ENCODE data around the gene AP1M1.

Gene AP1M1

DNA sequence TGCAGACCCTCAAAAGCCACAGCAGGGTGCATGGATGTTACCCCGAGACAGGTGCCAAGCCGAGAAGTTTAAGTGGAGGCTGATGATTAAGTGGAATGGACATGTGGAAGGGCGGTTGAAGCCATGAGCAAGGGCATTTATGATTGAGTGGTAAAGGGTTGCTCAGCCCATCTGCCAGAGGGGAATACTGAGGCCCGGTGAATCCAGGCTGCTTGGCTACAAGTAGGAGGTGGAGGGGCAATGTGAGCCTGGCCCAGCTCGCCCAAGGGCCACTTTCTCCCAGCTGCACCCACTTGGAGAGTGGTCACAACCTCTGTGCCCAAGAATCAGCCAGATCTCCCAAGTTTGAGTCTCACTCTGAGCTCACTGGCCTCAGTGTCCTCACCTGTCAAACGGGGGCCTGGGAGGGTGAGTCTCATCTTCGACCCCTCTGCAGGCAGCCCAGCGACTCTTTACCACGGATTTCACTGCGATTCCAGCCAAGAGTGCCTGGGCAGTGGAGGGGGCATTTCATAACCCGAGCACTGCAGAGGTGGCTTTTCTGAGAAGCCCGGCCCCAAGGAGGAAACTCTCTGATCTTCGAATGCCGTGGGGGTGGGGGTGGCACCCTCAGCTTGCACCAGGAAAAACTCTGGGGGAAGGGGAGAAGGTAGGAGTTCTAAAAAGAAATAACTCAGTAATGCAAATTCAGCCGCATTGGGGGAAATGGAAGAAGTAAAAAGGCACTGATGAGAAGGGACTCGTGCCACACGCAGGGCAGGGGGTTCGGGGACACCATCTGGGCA, 64.1 kb downstream of the AP1M1 start:
- Histone ChIP-seq H3K36me3 (ENCODE audit: control insufficient read depth, low read depth, low read length) (no peaks in the 10 kb centered on the region), H3K4me1 (ENCODE audit: control insufficient read depth, low read depth, low read length) (no peaks in the 10 kb centered on the region), H3K27me3 (ENCODE audit: control insufficient read depth, insufficient read depth, low read length) (no peaks in the 10 kb centered on the region), H3K4me3 (ENCODE audit: low read length) (no peak overlapping the region), H3K9me3 (ENCODE audit: control insufficient read depth, low read depth, low read length) (no peaks in the 10 kb centered on the region), H3K27ac (ENCODE audit: low read length) (no peak overlapping the region), H3K9ac (ENCODE audit: low read length) (no peak overlapping the region)

DNA sequence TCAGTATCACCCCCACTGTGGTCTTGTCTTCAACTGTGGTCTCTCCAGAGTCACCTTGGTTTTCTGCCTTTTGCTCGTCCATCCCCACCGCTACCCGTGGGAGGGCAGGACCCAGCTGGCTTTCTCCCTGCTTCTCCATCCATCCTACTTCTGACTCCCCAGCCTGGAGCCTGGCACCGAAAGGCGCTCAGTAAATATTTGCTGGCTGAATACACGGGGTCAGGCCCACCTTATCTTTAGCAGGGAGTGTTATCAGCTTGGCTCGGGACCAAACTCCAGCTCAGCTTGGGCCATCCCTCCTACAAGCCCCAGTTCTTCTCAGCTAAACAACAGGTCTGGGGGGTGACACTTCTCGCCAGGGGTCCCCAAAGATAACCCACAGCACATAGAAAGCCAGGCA, 64.9 kb downstream of the AP1M1 start:
- no peaks in the 10 kb centered on the region for H3K36me3 ChIP-seq (ENCODE audit: control insufficient read depth, low read depth, low read length)
- H3K9ac ChIP-seq (ENCODE audit: low read length), result no peak overlapping the region
- H3K27me3 ChIP-seq (ENCODE audit: control insufficient read depth, insufficient read depth, low read length), result no peaks in the 10 kb centered on the region
- no peaks in the 10 kb centered on the region for H3K4me1 ChIP-seq (ENCODE audit: control insufficient read depth, low read depth, low read length)
- H3K4me3 ChIP-seq (ENCODE audit: low read length), result no peak overlapping the region
- no peaks in the 10 kb centered on the region for H3K9me3 ChIP-seq (ENCODE audit: control insufficient read depth, low read depth, low read length)
- no peak overlapping the region for H3K27ac ChIP-seq (ENCODE audit: low read length)

DNA sequence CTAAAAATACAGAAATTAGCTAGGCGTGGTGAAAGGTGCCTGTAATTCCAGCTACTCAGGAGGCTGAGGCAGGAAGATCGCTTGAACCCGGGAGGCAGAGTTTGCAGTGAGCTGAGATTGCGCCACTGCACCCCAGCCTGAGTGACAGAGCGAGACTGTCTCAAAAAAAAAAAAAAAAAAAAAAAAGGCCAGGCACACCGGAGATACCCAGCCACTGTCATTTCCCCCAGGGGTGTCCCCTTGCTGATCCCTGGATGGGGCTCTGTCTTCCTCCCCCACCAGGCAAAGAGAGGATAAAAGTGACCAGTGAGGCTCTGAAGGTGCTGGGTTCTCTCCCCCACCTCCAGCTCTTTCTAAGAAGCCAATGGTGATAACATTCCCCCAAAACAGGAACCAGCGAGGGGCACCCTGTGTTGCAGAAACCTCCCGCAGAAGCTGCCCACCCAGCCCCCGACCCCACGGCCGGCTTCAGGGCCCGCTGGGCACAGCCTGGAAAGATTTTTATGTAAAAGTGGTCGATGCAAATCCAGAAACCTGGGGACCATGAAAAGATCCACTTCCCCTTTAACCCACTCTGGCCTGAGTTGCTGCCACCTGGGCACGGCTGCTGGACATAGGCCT, 65.5 kb downstream of the AP1M1 start:
- Histone ChIP-seq H3K9me3 (ENCODE audit: control insufficient read depth, low read depth, low read length) (no peaks in the 10 kb centered on the region), H3K4me1 (ENCODE audit: control insufficient read depth, low read depth, low read length) (no peaks in the 10 kb centered on the region), H3K4me3 (ENCODE audit: low read length) (no peak overlapping the region), H3K27me3 (ENCODE audit: control insufficient read depth, insufficient read depth, low read length) (no peaks in the 10 kb centered on the region), H3K36me3 (ENCODE audit: control insufficient read depth, low read depth, low read length) (no peaks in the 10 kb centered on the region), H3K9ac (ENCODE audit: low read length) (no peak overlapping the region), H3K27ac (ENCODE audit: low read length) (no peak overlapping the region)

DNA sequence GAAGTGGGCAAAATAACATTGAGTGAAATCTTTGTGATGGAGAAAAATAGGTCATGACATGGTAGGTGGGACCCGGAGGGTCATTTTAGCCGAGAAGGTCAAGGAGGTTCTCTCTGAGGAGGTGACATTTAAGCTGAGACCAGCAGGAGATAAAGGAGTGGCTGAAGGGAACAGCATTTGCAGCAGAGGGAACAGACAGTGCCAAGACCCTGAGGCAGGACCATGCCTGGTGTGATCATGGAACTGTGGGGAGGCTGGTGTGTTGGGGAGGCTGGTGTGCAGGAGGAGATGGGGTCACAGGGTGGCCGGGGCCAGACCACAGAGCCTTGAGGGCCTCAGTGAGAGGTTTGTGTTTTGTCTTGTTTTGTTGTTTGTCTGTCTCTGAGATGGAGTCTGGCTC, 67.5 kb downstream of the AP1M1 start:
- Histone ChIP-seq H3K36me3 (ENCODE audit: control insufficient read depth, low read depth, low read length) (no peaks in the 10 kb centered on the region), H3K9me3 (ENCODE audit: control insufficient read depth, low read depth, low read length) (no peaks in the 10 kb centered on the region), H3K4me3 (ENCODE audit: low read length) (no peak overlapping the region), H3K27me3 (ENCODE audit: control insufficient read depth, insufficient read depth, low read length) (no peaks in the 10 kb centered on the region), H3K9ac (ENCODE audit: low read length) (no peak overlapping the region), H3K4me1 (ENCODE audit: control insufficient read depth, low read depth, low read length) (no peaks in the 10 kb centered on the region), H3K27ac (ENCODE audit: low read length) (no peak overlapping the region)

DNA sequence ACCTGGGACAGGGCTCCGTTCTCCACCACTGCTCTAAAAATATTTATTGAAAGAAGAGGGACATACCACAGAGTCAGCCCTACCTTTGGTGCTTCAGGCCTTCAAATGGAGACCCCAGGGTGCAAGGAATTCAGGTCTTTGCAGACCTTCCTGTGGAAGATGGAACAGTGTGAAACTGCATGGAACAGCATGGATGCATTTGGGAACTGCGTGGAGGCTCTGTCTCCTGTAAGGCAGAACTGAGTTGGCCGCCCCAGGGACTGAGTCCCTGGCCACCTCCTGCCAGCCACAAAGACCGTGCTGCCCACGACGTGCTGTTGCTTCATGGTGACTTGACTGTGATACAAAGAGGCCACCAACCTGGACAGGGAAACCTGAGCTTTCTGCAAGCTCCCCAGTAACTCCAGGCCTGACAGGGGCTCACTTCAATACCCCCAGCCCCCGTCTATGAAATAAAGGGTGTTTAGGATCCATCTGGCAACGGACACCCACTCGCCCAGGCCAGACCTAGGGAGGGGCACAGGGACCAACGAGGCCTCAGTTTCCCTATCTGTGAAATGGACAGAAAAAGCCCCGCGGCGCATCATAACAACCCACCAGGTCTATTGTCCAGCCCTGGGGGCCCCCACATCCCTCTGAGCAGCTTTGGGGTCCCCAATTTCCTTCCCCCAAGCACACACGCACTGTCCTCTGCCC, 68.3 kb downstream of the AP1M1 start:
- Histone ChIP-seq H3K4me1 (ENCODE audit: control insufficient read depth, low read depth, low read length) (no peaks in the 10 kb centered on the region), H3K36me3 (ENCODE audit: control insufficient read depth, low read depth, low read length) (no peaks in the 10 kb centered on the region), H3K27ac (ENCODE audit: low read length) (no peak overlapping the region), H3K9me3 (ENCODE audit: control insufficient read depth, low read depth, low read length) (no peaks in the 10 kb centered on the region), H3K27me3 (ENCODE audit: control insufficient read depth, insufficient read depth, low read length) (no peaks in the 10 kb centered on the region), H3K9ac (ENCODE audit: low read length) (no peak overlapping the region), H3K4me3 (ENCODE audit: low read length) (no peak overlapping the region)

DNA sequence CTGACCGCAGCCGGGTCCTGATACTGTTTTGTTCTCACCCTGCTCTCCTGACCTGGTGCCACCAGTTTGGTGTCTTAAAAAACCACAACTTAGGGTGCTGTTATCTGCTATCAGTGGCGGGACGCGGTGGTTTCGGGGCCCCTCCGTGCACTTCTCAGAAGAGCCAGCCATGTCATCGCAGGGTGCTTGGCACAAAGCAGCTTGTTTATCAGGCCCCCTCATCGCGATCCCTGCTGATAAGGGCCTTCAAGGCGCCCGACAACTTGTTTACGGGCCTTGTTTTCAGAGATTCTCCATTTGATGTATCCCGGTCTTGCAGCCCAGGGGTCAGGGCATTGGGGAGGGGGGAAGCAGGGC, 68.9 kb downstream of the AP1M1 start:
- Histone ChIP-seq H3K36me3 (ENCODE audit: control insufficient read depth, low read depth, low read length) (no peaks in the 10 kb centered on the region), H3K9ac (ENCODE audit: low read length) (no peak overlapping the region), H3K27me3 (ENCODE audit: control insufficient read depth, insufficient read depth, low read length) (no peaks in the 10 kb centered on the region), H3K4me3 (ENCODE audit: low read length) (no peak overlapping the region), H3K27ac (ENCODE audit: low read length) (no peak overlapping the region), H3K9me3 (ENCODE audit: control insufficient read depth, low read depth, low read length) (no peaks in the 10 kb centered on the region), H3K4me1 (ENCODE audit: control insufficient read depth, low read depth, low read length) (no peaks in the 10 kb centered on the region)

DNA sequence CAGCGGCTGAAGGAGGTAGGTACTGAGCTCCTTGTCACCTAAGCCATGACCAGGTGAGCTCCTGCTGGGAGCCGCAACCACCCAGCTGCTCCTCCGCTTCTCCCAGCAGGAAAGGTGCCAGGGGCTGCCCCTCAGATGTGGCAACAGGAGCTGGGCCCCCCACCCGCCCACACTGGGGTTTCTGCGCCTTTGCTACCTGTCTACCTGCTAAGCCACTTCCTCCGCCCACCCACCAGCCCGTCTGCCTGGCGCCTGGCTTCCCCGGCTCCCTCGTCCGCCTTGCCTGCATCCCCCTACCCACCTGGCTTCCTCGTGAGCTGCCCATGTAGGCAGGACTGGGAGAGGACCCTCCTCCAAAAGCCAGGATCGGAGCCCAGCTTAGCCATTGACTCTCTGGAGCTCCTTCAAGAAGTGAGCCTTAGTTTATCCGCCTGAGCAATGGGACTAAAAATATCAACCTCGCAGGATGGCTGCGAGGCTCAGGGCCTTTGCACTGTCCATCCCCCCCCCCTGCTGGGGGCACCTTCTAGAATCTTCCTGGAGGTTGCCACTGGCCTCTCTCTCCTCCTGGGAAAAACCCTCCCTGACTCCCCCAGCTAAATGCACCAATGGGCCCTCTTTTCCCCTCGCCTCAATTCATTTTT, 71.1 kb downstream of the AP1M1 start:
- no peaks in the 10 kb centered on the region for H3K4me1 ChIP-seq (ENCODE audit: control insufficient read depth, low read depth, low read length)
- H3K9me3 ChIP-seq (ENCODE audit: control insufficient read depth, low read depth, low read length), result no peaks in the 10 kb centered on the region
- H3K9ac ChIP-seq (ENCODE audit: low read length), result no peak overlapping the region
- H3K27ac ChIP-seq (ENCODE audit: low read length), result no peak overlapping the region
- no peaks in the 10 kb centered on the region for H3K36me3 ChIP-seq (ENCODE audit: control insufficient read depth, low read depth, low read length)
- H3K27me3 ChIP-seq (ENCODE audit: control insufficient read depth, insufficient read depth, low read length), result no peaks in the 10 kb centered on the region
- no peak overlapping the region for H3K4me3 ChIP-seq (ENCODE audit: low read length)

DNA sequence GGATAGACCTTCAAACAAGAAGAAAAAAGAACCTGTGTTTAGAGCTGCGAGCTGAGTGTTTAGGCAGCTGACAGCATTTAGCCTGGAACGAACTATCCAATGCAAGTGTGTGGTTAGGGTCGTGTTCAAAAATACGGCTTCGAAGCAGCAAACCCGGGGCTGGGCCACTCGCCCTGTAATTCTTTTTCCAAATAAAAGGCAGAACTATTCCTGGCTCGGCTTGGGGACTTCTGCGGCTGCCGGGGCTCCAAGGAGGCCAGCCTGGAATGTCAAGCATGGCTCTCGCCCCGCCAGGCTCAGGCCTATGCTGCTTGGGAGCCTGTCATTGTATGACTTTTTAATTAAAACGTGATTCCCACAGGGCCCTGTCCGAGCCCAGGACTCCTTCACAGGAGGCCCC, 75.2 kb downstream of the AP1M1 start:
- Histone ChIP-seq H3K9ac (ENCODE audit: low read length) (no peak overlapping the region), H3K4me1 (ENCODE audit: control insufficient read depth, low read depth, low read length) (no peaks in the 10 kb centered on the region), H3K27me3 (ENCODE audit: control insufficient read depth, insufficient read depth, low read length) (no peaks in the 10 kb centered on the region), H3K27ac (ENCODE audit: low read length) (no peak overlapping the region), H3K4me3 (ENCODE audit: low read length) (no peak overlapping the region), H3K36me3 (ENCODE audit: control insufficient read depth, low read depth, low read length) (no peaks in the 10 kb centered on the region), H3K9me3 (ENCODE audit: control insufficient read depth, low read depth, low read length) (no peaks in the 10 kb centered on the region)

DNA sequence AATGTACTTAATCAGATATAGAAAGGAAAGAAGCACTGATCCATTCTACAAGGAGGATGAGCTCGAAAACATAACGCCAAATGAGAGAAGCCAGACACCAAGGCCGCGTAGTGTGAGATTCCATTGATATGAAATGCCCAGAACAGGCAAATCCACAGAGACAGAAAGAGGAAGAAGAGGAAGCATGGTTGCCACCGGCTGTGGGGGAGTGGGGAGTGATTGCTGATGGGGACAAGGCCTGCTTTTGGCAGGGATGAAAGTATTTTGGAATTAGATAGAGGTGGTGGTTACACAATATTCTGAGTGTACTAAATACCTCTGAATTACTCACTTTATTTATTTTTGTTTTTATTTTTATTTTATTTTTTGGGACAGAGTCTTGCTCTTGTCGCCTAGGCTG, 76.7 kb downstream of the AP1M1 start:
- Histone ChIP-seq H3K4me1 (ENCODE audit: control insufficient read depth, low read depth, low read length) (no peaks in the 10 kb centered on the region), H3K27me3 (ENCODE audit: control insufficient read depth, insufficient read depth, low read length) (no peaks in the 10 kb centered on the region), H3K36me3 (ENCODE audit: control insufficient read depth, low read depth, low read length) (no peaks in the 10 kb centered on the region), H3K4me3 (ENCODE audit: low read length) (no peak overlapping the region), H3K27ac (ENCODE audit: low read length) (no peak overlapping the region), H3K9me3 (ENCODE audit: control insufficient read depth, low read depth, low read length) (no peaks in the 10 kb centered on the region), H3K9ac (ENCODE audit: low read length) (no peak overlapping the region)

DNA sequence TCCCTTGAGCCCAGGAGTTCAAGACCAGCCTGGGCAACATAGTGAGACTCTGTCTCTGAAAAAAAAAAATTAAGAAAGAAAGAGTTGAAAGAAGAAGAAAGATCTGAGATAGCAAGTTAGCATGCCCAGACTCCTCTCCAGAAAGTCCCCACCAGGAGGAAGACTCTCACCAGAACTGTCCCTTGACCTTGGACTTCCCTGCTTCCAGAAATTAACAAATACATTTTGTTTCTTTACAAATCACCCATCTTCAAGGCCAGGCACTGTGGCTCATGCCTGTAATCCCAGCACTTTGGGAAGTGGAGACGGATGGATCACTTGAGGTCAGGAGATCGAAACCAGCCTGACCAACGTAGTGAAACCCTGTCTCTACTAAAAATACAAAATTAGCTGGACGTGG, 82.6 kb downstream of the AP1M1 start:
- Histone ChIP-seq H3K4me3 (ENCODE audit: low read length) (no peak overlapping the region), H3K27me3 (ENCODE audit: control insufficient read depth, insufficient read depth, low read length) (no peaks in the 10 kb centered on the region)

DNA sequence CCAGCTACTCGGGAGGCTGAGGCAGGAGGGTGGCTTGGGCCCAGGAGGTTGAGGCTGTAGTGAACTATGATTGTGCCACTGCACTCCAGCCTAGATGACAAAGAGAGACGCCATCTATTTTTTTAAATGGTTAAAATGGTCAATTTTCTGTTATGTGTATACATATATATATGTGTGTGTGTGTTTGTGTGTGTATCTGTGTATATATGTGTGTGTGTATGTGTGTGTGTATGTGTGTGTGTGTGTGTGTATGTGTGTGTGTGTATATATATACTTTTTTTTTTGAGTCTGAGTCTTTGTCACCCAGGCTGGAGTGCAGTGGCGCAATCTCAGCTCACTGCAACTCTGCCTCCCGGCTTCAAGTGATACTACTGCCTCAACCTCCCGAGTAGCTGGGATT, 84.0 kb downstream of the AP1M1 start:
- Histone ChIP-seq H3K4me3 (ENCODE audit: low read length) (no peak overlapping the region), H3K9me3 (ENCODE audit: control insufficient read depth, low read depth, low read length) (no peaks in the 10 kb centered on the region), H3K4me1 (ENCODE audit: control insufficient read depth, low read depth, low read length) (no peaks in the 10 kb centered on the region), H3K27me3 (ENCODE audit: control insufficient read depth, insufficient read depth, low read length) (no peaks in the 10 kb centered on the region), H3K36me3 (ENCODE audit: control insufficient read depth, low read depth, low read length) (no peaks in the 10 kb centered on the region), H3K9ac (ENCODE audit: low read length) (no peak overlapping the region), H3K27ac (ENCODE audit: low read length) (no peak overlapping the region)

More for the DNA sequence above, 82.6 kb downstream of the AP1M1 start:
- Histone ChIP-seq H3K9me3 (ENCODE audit: control insufficient read depth, low read depth, low read length) (no peaks in the 10 kb centered on the region), H3K27ac (ENCODE audit: low read length) (no peak overlapping the region), H3K9ac (ENCODE audit: low read length) (no peak overlapping the region), H3K4me1 (ENCODE audit: control insufficient read depth, low read depth, low read length) (no peaks in the 10 kb centered on the region), H3K36me3 (ENCODE audit: control insufficient read depth, low read depth, low read length) (no peaks in the 10 kb centered on the region)

Measured in iPS-18a (cell line).